ENCODE measurements around the gene POLDIP2.

DNA sequence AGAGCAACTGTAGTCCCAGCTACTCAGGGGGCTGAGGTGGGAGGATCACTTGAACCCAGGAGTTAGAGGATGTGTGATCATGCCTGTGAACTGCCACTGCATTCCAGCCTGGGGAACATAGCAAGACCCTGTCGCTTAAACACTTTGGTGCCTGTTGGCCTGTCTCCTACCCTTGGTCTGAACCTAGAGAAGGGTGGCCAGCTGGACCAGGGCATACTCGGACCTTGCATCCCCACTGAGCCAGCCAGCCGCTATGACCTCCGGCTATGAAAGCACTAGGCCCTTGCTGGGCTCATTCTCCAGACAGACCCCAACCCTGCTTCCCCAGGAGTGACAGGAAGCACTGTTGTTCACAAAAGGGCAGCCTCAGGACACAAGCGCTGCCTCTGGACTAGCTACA is 26.7 kb downstream of the POLDIP2 start:
- TF ChIP-seq, protein P1, sequence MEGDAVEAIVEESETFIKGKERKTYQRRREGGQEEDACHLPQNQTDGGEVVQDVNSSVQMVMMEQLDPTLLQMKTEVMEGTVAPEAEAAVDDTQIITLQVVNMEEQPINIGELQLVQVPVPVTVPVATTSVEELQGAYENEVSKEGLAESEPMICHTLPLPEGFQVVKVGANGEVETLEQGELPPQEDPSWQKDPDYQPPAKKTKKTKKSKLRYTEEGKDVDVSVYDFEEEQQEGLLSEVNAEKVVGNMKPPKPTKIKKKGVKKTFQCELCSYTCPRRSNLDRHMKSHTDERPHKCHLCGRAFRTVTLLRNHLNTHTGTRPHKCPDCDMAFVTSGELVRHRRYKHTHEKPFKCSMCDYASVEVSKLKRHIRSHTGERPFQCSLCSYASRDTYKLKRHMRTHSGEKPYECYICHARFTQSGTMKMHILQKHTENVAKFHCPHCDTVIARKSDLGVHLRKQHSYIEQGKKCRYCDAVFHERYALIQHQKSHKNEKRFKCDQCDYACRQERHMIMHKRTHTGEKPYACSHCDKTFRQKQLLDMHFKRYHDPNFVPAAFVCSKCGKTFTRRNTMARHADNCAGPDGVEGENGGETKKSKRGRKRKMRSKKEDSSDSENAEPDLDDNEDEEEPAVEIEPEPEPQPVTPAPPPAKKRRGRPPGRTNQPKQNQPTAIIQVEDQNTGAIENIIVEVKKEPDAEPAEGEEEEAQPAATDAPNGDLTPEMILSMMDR (IDR thresholded peaks at IDR 0.05), result no peak
- TF ChIP-seq POLR2AphosphoS5 (IDR thresholded peaks at IDR 0.05), result no peak

Data from upper lobe of left lung (tissue), 4 donors.